ENCODE results near the gene ELFN1.

Gene ELFN1

DNA sequence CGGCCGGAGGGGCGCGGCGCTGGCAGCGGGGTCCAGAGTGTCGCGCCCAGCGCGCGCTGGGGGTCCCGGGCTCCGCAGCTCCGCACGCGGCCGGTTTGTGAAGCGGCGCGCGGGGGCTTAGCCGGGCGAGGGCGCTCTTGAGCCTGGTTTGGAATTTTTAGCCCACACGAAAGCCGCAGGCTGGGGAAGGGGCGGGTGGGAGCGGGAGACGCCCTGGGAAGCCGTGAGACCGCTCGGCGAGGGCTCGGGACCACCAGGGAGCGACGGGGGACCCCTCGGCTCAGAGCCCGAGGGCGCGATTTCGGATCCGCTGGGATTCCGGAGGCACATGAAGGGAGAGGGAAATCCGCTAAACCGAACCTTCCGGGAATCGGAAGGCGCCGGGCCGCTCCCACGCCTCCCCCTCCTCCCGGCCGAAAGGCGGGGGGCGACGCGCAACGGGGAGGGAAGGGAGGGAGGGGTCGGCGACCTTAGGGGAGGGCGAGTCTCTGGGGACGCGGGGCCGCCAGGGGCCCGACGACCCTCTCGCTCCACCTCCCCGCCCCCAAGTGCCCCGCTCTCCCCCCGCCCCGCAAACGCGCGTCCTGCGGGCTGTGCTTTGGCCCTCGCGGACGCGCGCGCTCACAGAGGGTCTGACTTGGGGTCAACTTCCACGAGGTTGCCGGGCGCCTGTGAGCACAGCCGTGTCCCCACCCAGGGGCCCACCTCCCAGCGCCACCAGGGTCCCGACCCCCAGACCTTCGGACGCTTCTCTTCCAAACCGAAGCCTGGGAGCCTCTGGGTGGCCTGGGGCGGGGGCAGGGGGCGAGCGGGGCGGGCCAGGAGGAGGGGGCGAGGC, 5.1 kb upstream of the ELFN1 start:
- peak; percentile 49 for DNase-seq

GRCh38 chr7:1665549-1666316, 4.3 kb upstream of the ELFN1 start:
- DNase-seq: peak; percentile 34

DNA sequence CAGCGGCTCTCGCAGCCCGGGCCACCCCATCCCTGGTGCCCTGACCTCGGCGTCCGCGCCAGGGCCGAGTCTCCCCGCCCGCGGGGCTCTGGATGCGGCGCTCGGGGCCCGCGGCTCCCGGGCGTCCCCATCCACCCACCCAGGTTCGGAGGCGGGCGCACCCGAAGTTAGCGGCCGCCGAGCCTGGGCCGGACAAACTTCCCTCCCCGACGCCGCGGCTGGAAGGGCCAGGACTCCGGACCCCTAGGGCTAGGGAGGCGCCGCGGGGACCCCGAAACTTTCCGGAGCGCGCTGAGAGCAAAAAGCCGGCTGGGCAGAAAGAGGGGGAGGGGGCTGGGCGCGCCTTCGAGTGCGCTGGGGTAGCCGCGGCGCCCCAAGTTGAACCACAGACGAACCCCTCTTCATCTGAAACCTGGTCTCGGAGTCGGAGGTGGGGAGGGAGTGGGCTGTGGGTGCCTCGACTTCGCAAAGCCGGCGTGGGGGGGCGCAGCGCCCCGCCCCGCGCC, 3.7 kb upstream of the ELFN1 start:
- no peak for DNase-seq

DNA sequence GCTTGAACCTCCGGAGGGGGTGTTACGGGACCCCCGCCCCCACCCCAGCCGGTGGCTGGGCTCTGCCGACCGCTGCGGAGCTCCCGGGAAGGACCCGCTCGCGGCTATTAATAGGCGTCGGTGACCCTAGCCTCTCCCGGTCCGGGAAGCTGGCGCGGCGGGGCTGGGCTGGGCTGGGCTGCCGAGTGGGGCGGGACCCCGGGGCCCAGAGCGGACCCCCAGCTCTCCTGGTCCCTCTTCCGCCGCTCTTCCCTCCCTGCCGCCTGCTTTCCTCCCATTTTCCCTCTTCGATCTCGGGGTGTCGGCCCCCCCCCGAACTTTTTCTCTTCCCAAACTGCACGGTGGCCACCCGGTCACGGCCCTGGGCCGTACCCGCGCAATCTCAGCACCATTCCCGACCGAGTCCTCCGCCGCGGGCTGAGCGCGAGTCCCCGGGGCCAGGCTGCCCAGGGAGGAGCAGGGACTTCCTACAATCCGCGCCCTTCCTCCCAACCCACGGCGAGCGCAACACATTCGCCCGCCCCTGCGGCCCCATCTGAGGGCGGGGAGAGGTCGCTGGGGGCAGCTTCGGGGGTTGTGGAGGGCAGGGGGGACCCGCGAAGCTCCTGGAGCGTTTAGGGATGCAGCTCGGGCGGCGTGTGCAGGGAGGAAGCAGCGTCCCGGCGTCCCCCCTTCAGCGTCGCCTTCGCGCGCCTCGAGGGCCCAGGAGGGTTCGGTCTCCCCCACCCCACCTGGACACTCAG, 3.1 kb upstream of the ELFN1 start:
- DNase-seq: peak; percentile 31

DNA sequence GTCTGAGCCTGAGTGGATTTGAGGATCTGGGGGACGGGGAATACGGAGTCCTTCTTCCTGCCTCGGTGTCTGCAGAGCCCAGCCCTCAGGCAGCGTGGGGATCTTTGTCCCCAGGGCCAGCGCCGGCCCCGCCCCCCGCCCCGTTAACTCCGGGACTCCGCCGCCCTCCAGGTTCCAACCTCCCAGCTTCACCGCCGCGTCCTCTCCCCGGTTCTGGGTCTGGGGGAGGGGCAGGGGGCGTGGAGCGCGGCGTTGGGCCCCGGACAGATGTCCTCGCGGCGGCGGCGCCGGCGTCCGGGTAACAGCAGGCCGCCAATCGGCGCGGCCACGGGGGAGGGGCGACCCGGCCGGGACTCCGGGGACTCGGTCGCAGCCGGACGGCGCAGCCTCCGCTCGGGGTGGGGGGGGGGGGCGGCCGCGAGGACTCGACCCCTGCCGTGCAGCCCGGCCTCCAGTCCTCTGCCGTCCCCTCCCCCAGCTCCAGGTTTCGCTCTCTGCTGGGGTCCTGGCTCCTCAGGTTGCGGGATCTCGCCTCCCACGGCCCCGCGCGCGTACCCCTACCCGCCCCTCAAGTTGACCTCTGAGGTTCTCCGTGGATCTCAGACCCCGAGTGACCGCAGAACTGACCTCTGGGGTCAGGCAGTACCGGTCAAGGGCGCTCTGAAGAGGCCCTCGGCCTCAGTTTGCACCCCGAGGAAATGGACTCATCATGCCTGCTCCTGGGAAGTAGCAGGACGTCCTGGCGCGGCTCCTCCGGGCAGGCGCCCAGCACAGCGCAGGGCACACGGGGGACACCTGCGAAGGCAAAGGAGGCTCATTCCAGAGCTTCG, 2.3 kb upstream of the ELFN1 start:
- DNase-seq: peak; percentile 29

DNA sequence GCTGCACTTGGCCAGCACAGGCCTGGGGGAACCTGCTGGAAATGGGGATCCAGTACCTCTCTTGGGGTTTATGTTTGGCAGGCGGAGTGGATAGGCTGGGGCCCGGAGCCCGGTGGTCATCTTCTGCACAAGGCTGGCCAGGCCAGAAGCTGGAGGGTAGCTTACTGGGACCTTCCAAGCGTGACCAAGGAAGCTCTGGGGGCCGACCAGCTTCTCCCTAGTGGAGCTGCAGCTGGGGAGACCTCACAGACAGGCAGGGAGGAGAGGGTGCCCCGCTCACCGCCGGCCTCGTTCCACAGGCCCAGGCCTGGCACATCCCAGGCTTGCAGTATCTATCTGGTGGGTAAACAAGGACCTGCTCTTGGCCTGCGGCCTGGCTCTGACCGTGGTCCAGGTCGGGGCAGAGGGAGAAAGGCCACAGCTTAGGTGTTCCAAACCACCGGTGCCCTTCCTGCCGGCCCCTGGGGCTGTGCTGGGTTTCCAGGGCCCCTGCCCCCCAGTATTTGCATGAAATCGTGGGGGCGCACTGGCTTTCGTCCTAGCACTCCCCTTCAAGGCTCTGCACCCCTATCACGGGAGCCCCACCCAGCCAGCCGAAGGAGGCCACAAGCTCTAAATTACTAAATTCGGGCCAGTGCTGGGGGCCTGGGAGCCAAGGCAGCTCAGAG, 1.5 kb upstream of the ELFN1 start:
- peak; percentile 34 for DNase-seq

GRCh38 chr7:1669064-1669951, 769 bp upstream of the ELFN1 start:
- peak; percentile 29 for DNase-seq

- DNase-seq: peak; percentile 29
Observed at GRCh38 chr7:1670894-1671593, 967 bp downstream of the ELFN1 start.

DNA sequence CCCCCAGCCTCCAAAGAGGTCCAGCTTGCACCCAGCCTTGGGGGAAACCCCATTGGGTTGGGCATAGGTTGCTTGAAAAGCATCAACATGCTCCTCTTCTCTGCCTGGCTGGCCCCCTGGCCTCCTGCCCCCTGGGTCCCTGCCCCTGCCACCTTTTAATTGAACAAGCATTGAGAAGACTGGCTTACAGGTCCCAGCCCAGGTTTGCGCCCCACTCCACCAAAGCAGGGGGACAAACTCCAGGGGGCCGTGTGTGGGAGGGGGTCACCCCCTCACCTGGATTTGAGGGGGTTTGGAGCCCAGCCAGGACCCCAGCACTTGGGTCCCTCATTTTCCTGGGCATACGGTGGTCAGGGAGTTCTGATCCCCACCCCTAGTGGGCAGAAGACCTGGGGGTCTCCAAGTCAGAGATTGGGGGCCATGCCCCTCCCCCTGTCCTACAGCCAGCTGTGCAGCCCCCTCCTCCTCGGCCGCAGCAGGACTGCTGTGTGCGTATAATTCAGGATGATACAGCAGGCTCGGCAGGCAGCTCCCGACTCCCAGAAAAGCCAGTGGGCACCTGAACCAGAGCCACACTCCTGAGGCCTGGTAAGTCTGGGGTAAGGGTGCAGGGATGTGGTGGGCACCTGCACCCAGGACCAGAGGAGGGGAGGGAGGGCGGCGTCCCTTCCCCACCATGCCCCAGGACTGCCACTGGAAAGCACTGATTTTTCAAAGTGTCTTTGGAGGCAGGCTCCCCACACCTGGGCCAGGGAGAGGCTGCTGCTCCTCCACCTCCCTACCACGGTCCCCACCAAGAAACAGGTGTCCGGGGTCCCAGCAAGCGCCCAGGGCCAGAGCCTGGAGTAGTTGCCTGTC, 1.7 kb downstream of the ELFN1 start:
- DNase-seq: peak; percentile 20

GRCh38 chr7:1672851-1673486, 2.9 kb downstream of the ELFN1 start:
- DNase-seq: peak; percentile 15

DNA sequence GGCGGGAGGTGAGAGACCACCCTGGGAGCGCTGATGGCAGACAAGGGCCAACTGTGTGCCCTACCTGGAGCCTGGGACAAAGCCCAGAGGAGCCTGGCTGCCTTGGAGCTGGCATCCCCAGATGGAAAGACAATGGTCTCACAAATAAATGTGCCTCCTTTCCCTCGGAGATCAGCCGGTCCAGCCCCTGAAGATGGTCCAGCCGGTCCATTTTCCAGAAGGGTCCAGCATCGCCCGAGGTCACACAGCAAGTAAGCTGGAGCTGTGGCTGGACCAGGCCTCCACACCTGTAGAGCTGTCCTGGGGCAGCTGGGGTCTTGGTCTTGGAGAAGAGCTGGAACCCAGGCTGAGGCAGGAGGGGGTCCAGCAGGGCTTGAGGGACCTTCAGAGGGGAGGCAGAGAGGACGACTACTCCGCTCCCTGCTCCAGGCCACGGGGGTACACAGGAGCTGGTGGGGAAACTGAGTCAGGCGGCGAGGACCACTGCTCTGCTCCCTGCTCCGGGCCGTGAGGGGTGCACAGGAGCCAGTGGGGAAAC, 3.6 kb downstream of the ELFN1 start:
- peak; percentile 23 for DNase-seq

DNA sequence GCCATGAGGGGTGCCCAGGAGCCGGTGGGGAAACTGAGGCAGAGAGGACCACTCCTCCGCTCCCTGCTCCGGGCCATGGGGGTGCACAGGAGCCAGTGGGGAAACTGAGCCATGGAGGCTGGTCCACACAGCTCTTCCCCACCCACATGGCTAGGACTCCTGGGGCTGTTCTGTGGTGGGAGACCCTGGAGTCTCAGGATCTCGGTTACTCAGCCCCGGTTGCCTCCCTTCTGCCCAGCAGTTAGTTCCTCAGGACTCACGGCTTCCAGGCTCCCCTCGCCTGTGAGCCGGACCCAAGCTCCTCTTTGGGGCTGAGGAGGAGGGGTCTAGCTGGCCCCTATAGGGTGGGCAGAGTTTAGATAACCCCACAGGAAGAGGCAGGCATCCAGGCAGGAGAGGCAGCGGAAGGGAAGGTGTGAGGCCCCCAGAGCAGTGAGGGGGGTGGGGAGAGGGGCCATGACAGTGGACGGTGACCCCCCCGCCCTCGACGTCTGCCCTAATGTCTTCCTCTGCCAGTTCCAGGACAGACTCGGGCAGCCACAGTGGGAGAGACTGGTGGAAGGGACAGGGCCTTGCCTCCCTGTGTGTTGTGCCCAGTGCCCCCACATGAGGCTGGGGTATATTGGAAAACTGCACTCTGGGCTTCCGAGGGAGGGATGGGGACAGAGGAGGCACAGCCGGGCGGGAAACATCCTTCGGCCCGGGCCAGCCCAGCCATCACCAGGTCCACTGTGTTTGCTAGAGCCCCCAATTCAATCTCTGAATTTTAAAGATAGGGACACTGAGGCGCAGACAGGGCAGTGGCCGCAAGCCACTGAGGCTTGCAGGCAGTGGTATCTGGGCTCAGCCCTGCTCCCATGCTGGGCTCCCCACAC, 4.3 kb downstream of the ELFN1 start:
- peak; percentile 26 for DNase-seq

DNA sequence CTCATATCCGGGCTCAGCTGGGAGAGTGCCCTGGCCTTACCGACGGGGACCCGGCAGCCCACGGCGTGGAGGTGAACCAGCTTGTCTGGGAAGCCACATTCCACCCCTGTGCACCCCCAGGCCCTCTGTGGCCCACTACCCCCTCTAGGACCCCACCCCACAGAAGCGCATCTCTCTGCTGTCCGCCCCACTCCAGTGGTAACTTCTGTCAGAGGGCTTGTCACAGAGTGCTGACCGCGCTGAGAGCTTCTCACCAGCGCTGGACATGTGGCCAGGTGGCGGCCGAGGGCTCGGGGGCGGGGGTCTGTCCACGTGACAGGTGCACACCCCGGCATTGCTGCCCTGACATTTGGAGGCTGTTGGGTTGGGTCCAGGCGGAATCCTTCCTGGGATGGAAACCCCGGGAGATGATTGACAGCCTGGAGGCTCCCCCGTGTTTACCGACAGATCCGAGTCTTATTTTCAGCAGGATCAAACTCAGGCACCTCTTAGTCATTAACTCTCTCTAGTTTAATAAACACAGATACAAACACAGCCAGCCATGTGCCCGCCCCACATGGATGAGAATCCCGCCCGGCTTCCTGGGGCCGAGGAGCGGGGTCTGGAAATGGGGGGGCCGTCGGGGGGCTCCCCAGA, 5.1 kb downstream of the ELFN1 start:
- no peak for DNase-seq

DNA sequence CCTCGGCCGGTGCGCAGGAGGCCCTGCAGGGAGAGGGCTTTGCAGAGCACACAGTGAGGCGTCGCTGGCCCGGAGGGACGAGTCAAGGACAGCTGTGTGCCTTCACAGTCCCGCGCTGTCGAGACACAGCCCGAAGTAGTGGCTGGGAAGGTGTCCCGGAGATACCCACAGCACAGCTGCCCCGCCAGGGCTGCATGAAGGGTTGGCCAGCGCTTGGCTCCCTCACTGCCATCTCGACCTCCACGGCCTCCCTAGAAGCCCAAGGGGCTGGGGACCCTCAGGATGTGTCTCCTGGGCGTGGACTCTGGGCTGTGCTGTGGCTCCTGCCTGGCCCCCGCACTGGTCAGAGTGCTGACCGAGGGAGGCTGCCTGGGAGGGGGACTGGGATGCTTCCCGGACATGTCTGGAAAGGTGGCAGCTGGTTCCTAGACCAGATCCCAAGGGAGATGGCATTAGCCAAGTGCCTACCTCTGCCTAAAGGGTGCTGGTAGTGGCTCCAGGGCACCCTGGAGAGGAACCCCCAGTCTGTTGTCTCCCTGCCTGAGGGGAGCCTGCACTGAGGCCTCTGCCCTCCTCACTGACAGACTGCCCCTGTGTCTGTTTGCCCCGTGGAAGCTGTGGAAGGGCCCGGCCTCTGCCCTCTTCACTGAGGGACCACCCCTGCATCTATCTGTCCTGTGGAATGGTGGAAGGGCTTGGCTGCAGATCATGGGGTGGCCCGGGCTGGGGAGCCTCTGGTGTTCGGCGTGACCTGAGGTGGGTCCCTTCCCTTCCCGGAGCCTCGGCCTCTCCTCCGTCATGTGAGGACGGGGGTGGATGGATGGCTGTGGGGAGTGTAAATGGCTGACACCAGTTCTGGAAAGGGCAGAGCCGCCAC, 5.8 kb downstream of the ELFN1 start:
- peak; percentile 21 for DNase-seq

DNA sequence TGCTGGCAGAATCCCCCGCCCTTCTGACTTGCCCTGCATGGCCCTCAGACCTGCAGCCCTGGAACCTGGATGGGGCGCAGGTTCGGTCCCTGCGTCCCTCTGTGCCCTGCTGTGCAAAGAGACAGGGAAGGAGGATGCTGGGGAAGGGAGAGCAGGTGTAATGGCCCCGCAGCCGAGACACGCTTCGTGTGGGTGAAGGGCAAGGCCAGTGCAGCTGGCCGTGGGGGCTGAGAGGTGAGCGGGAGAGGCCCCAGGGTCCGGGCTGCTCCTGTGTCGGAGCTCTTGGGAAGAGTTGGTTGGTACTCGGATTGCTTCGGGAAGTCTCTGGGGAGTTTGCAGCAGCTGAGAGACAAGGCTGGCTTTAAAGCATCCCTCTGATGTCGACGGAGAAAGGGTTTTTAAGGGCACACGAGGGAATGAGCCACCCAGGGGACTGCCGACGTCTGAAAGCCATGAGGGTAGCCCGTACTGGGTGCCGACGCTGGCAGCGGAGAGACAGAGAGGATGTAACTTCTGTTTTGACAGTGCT, 6.5 kb downstream of the ELFN1 start:
- peak; percentile 15 for DNase-seq
